DMS53 treated with DMSO at 0.1 percent for 48 hours (cell line): Measurements from ENCODE around the gene CFAP99.
"Not testable (repeated sequence)": the region's sequence is repeated elsewhere in the genome, so short reads cannot be mapped to it uniquely, and the experiment has no call there.

Source experiments
- DNase-seq: peaks from one replicate; lab custom pipeline; 2025; ENCODE audit not compliant: unreplicated experiment; lab: John Stamatoyannopoulos, UW

Gene CFAP99

GRCh38 chr4:2418650-2419571 is at the start of gene CFAP99:
TSS of gene CFAP99 (plus strand) at chr4:2418955.
- peak; percentile 99 for DNase-seq

GRCh38 chr4:2370597-2371320 is 48.0 kb upstream of the CFAP99 start:
- DNase-seq, result no peak

DNA sequence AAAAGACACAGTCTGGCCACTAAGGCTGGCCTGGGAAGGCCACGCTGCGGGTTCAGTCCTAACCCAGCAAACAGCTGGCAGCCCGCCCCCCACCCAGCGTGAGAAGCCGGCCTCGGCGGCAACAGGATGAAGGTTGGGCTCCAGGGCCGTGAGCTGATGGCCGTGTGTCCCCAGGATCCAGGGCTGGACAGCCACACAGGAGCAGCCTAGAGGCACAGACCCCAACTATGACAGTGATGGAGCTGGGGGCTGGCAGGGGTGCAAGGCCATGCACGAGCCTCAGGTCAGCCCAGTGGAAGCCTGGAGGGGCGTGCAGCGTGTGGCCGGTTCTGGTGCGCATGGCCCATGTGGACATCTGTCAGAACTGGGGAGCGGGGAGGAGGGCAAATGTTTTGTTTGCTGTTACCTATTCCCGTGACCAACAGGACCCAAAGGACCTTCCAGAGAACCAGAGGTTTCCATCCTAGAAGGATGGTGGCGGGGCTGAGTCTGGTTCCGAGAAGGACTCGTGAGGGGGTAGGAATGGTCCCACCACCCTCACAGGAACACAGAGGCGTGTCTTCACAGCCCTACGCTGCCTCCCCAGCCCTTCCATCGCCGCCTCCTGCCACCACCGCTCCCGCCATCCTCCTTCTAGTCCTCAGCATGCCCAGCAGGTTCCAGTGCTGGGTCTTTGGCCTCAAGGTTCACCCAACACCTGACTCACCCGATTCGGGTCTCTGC is 46.8 kb upstream of the CFAP99 start:
- DNase-seq, result no peak

GRCh38 chr4:2372488-2373030 is 46.2 kb upstream of the CFAP99 start:
- DNase-seq, result no peak

GRCh38 chr4:2373532-2373931 is 45.2 kb upstream of the CFAP99 start:
- DNase-seq, result no peak

GRCh38 chr4:2375427-2375826 is 43.3 kb upstream of the CFAP99 start:
- no peak for DNase-seq

- no peak for DNase-seq
Observed at GRCh38 chr4:2377241-2377640, 41.5 kb upstream of the CFAP99 start.

DNA sequence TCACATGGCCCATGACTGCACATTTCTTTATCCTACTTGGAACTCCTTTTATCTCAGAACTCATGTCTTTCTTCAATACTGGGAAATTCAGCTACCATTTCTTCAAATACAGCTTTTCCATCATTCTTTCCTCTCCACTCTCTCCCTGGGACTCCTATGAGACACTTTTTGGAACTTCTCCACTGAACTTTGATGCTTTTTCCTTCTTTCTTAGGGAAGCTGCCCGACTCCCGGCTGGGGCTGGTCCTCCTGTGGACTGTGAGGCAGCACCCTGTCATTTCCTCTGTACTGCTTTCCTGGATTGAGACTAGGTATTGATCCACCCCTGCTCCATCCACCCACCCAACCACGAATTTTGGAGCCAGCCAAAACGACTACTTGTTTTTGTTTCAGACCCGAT is 40.4 kb upstream of the CFAP99 start:
- no peak for DNase-seq

GRCh38 chr4:2378898-2379297 is 39.9 kb upstream of the CFAP99 start:
- DNase-seq, result no peak

GRCh38 chr4:2380589-2380988 is 38.2 kb upstream of the CFAP99 start:
- not testable (repeated sequence) for DNase-seq

DNA sequence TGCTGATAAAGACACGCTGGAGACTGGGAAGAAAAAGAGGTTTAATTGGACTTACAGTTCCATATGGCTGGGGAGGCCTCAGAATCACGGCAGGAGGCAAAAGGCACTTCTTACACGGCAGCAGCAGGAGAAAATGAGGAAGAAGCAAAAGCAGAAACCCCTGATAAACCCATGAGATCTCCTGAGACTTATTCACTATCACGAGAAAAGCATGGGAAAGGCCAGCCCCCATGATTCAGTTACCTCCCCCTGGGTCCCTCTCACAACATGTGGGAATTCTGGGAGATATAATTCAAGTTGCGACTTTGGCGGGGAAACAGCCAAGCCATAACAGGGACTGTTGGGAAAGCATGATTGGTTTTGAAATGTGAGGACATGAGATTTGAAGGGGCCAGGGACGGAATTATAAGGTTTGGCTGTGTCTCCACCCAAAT is 36.0 kb upstream of the CFAP99 start:
- DNase-seq, result not testable (repeated sequence)

- DNase-seq, result not testable (repeated sequence)
Observed at GRCh38 chr4:2383220-2383631, 35.5 kb upstream of the CFAP99 start.

GRCh38 chr4:2383760-2384159 is 35.0 kb upstream of the CFAP99 start:
- DNase-seq, result no peak

GRCh38 chr4:2384245-2384644 is 34.5 kb upstream of the CFAP99 start:
- no peak for DNase-seq

- DNase-seq, result no peak
Observed at GRCh38 chr4:2385516-2385915, 33.2 kb upstream of the CFAP99 start.

DNA sequence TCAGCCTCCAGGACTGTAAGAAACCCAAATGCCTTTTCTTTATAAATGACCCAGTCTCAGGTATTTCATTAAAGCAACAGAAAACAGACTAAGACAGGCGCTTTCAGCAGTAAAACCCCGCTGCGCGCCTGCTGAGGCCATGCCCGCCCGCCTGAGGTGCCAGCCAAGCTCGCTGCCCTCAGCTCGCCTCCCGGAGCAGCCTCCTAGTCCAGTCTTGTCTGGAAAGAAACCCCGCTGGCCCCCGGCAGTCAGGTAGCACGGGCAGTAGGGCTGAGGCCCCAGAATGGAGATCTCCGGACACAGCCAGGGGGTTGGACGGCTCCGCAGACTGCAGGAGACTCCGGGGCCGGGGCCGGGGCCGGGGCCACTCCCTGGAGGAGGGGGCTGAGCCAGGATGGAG is 32.0 kb upstream of the CFAP99 start:
- DNase-seq, result no peak

- no peak for DNase-seq
Observed at GRCh38 chr4:2387218-2387617, 31.5 kb upstream of the CFAP99 start.

DNA sequence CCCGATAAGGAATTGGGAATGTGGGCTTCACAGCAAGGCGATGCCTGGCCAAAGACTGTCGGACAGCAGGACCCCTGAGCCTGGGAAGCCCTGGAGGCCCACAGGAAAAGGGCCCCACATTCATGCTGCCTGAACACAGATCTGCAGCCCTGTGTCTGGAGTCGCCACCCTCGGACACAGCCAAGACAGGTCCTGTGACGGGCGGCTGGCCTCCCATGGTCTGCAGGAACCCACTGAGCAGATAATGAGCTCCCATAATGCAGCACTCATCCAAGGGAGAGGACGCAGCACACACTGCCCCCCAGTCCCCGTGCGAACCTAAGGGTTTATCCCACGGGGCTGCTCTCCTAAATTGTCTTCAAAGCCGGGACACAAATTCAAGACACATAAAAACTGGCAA is 30.9 kb upstream of the CFAP99 start:
- no peak for DNase-seq

- DNase-seq, result no peak
Observed at GRCh38 chr4:2388429-2389182, 30.1 kb upstream of the CFAP99 start.

GRCh38 chr4:2389691-2390090 is 29.1 kb upstream of the CFAP99 start:
- DNase-seq, result no peak
